H1 (cell line): ENCODE results near the gene LAMA4. TPM values are rescaled to one million over a fixed set of nuclear protein-coding genes. Genes with fewer than 3 reads are reported as not detected.

Source experiments
- HDAC2 ChIP-seq, 2 experiments: fragments of 300-600 bp in 1 of 2; sonication (generic) in 1 of 2; IDR thresholded peaks; 2 replicates each; pipeline ENCODE4 v1.6.1; 2011 to 2012; ENCODE audit warnings: low read depth in 2 of 2, low read length in 2 of 2, mild to moderate bottlenecking in 2 of 2, moderate library complexity in 2 of 2, borderline replicate concordance in 1 of 2, inconsistent platforms in 1 of 2
- RFX5 ChIP-seq: IDR thresholded peaks from 2 replicates; pipeline ENCODE4 v1.6.1; 2011; ENCODE audit warnings: low read depth, low read length, improper control_type of control experiment, borderline replicate concordance
- RXRA ChIP-seq: IDR thresholded peaks from 2 replicates; pipeline ENCODE4 v1.6.1; 2011; ENCODE audit warnings: low read depth, mild to moderate bottlenecking, low read length, moderate library complexity; ENCODE audit not compliant: insufficient read depth
- SP1 ChIP-seq: IDR thresholded peaks from 2 replicates; pipeline ENCODE4 v1.6.1; 2011; ENCODE audit warnings: low read depth, low read length
- polyA plus RNA-seq, 7 experiments: library from polyadenylated mRNA; depleted of rRNA in 3 of 7; stranded (reverse) in 5 of 7; unstranded in 2 of 7; fragments of >200 nt in 5 of 7; fragments of 200-250 nt in 2 of 7; gene quantifications; 1 replicate in 5 of 7; 2 replicates in 1 of 7; 4 replicates in 1 of 7; pipeline versions ENCODE4 v1.2.1 to v1.2.3, GENCODE V29; 2011 to 2013; ENCODE audit warnings: missing spikeins in 2 of 7, mixed read lengths in 2 of 7
- total RNA-seq: library from RNA; stranded (reverse); fragmentation: NEBNext Ultra II Directional; extraction: Animal tissue kit (Norgen Biotek cat#: 25700); gene quantifications from 2 replicates; pipeline ENCODE4 v1.2.1, GENCODE V29; 2021
- TF ChIP-seq, protein P1 (sequence below): IDR thresholded peaks from 2 replicates; pipeline ENCODE4 v1.6.1; 2011; ENCODE audit warnings: low read depth, mild to moderate bottlenecking, low read length; ENCODE audit not compliant: insufficient read depth

LAMA4 gene
- total and polyA plus RNA-seq, 2 of the 8 experiments (the other 6 are each of a cell fraction or from before 2014, with no cell fraction given): 0.95 to 1.5 TPM

DNA sequence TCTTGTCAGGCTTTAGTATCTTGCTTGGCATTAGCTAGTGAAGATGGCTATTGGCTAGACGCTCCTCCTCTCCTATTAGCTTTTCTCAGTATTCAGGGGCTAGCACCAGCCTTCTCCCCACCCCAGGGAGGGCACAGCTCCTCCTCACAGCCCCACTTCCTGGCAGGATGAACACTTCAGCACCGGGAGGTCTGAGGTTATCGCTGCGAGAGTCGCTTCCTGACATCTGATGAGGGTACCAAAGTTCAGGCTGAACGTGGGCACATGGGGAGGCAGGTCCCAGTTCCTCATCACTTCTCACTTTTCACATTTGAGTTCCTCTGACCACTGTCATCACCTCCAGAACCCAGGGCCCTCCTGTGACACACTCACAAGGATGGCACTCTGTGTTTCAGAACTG, 66.6 kb downstream of the LAMA4 start (continued):
- no peak for TF ChIP-seq RFX5
- TF ChIP-seq, protein P1, sequence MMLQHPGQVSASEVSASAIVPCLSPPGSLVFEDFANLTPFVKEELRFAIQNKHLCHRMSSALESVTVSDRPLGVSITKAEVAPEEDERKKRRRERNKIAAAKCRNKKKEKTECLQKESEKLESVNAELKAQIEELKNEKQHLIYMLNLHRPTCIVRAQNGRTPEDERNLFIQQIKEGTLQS: no peak
- no peak for TF ChIP-seq HDAC2 (IDR thresholded peaks at IDR 0.05; ENCODE audit: borderline replicate concordance in 1 of 2, low read depth in 2 of 2, low read length in 2 of 2)
- TF ChIP-seq RXRA: no peak
- TF ChIP-seq SP1: no peak
